Measurements from ENCODE around the gene GLI1. TPM values are rescaled to one million over a fixed set of nuclear protein-coding genes. Genes with fewer than 3 reads are reported as not detected.
"Not testable (repeated sequence)": the region's sequence is repeated elsewhere in the genome, so short reads cannot be mapped to it uniquely, and the experiment has no call there.

GLI1 gene
- total RNA-seq, 4 donors from 2014 or later: 0.17 to 0.98 (median 0.84) TPM; not detected in 1

GRCh38 chr12:57439762-57440266 lies 19.8 kb upstream of the GLI1 start:
- WGBS: 84% methylated on average over 4 of the region's 4 CpGs
- no peak overlapping the region for H3K27ac ChIP-seq (replicated peaks in 1 of 4)
- no peak overlapping the region for H3K4me3 ChIP-seq
- intact Hi-C loops (cut with DNase I): no loop called here
- DNase-seq (ENCODE audit: extremely low spot score): no peak
- H3K4me1 ChIP-seq: no peaks in the 10 kb centered on the region
- no peaks in the 10 kb centered on the region for H3K9me3 ChIP-seq
- H3K27me3 ChIP-seq: no peaks in the 10 kb centered on the region
- TF ChIP-seq EP300 (IDR thresholded peaks at IDR 0.05): no peak
- no peak for TF ChIP-seq POLR2AphosphoS5 (IDR thresholded peaks at IDR 0.05)
- no peak for TF ChIP-seq CTCF (IDR thresholded peaks at IDR 0.05)
- TF ChIP-seq POLR2A (IDR thresholded peaks at IDR 0.05; ENCODE audit: low read depth): no peak
- H3K36me3 ChIP-seq: no peaks in the 10 kb centered on the region

- not testable (repeated sequence) for H3K4me3 ChIP-seq
Measured at GRCh38 chr12:57441393-57441792, 18.2 kb upstream of the GLI1 start.

GRCh38 chr12:57441846-57442427 lies 17.6 kb upstream of the GLI1 start:
- DNase-seq (ENCODE audit: extremely low spot score): no peak
- H3K4me1 ChIP-seq: no peaks in the 10 kb centered on the region
- no peak overlapping the region for H3K4me3 ChIP-seq
- intact Hi-C loops (cut with DNase I): no loop called here
- no peaks in the 10 kb centered on the region for H3K27me3 ChIP-seq
- no peaks in the 10 kb centered on the region for H3K9me3 ChIP-seq
- H3K36me3 ChIP-seq: no peaks in the 10 kb centered on the region
- WGBS: 57% methylated on average over 1 of the region's 1 CpG
- TF ChIP-seq POLR2AphosphoS5 (IDR thresholded peaks at IDR 0.05) (no peak), POLR2A (IDR thresholded peaks at IDR 0.05; ENCODE audit: low read depth) (no peak), EP300 (IDR thresholded peaks at IDR 0.05) (no peak), CTCF (IDR thresholded peaks at IDR 0.05) (no peak)
- H3K27ac ChIP-seq (replicated peaks in 1 of 4): no peak overlapping the region

More at GRCh38 chr12:57441393-57441792, 18.2 kb upstream of the GLI1 start:
- H3K4me1 ChIP-seq; DNase-seq (ENCODE audit: extremely low spot score); H3K27ac ChIP-seq (replicated peaks in 1 of 4); H3K27me3 ChIP-seq; H3K36me3 ChIP-seq; H3K9me3 ChIP-seq; intact Hi-C loops (cut with DNase I): not testable (repeated sequence)
- WGBS: 78% methylated on average over 2 of the region's 2 CpGs

GRCh38 chr12:57444337-57444736 lies 15.2 kb upstream of the GLI1 start:
- intact Hi-C loops (cut with DNase I); H3K36me3 ChIP-seq; H3K27ac ChIP-seq (replicated peaks in 1 of 4); H3K27me3 ChIP-seq; H3K4me3 ChIP-seq; H3K4me1 ChIP-seq; DNase-seq (ENCODE audit: extremely low spot score); H3K9me3 ChIP-seq: not testable (repeated sequence)
- WGBS: 88% methylated on average over 6 of the region's 6 CpGs

- Histone ChIP-seq H3K27me3 (no peaks in the 10 kb centered on the region), H3K4me1 (no peaks in the 10 kb centered on the region), H3K4me3 (no peak overlapping the region), H3K36me3 (no peaks in the 10 kb centered on the region), H3K27ac (replicated peaks in 1 of 4) (no peak overlapping the region), H3K9me3 (no peaks in the 10 kb centered on the region)
- DNase-seq (ENCODE audit: extremely low spot score): no peak
- 80% methylated on average over 5 of the region's 5 CpGs for WGBS
- intact Hi-C loops (cut with DNase I): no loop called here
- no peak for TF ChIP-seq POLR2AphosphoS5 (IDR thresholded peaks at IDR 0.05)
- TF ChIP-seq CTCF (IDR thresholded peaks at IDR 0.05): no peak
- no peak for TF ChIP-seq POLR2A (IDR thresholded peaks at IDR 0.05; ENCODE audit: low read depth)
- TF ChIP-seq EP300 (IDR thresholded peaks at IDR 0.05): no peak
Measured at GRCh38 chr12:57444744-57445143, 14.8 kb upstream of the GLI1 start.

Data from esophagus muscularis mucosa (tissue), 4 donors.